ENCODE measurements around the gene TLCD3B. TPM values are rescaled to one million over a fixed set of nuclear protein-coding genes. Genes with fewer than 3 reads are reported as not detected.

Gene TLCD3B
- total and polyA plus RNA-seq, 2 experiments from 2014 or later, result 0.36 TPM; not detected in 1

- Histone ChIP-seq H3K36me3 (no peaks in the 10 kb centered on the region), H3K27me3 (no peaks in the 10 kb centered on the region), H3K9me3 (ENCODE audit: low read depth) (no peaks in the 10 kb centered on the region), H3K27ac (no peak overlapping the region), H3K4me1 (ENCODE audit: low read depth) (peaks cover 4% of the 10 kb centered on the region), H3K4me3 (no peak overlapping the region)
- TF ChIP-seq CTCF (IDR thresholded peaks at IDR 0.05; ENCODE audit: low read depth, low read length), result no peak
- DNase-seq (ENCODE audit: low read depth in 1 of 2, low spot score in 1 of 2), result no peak
These were observed 23.4 kb upstream of the TLCD3B start for GRCh38 chr16:30054451-30054850.

GRCh38 chr16:30053376-30054015 lies 22.4 kb upstream of the TLCD3B start:
- Histone ChIP-seq H3K4me3 (peak overlapping the region; percentile 65), H3K36me3 (no peaks in the 10 kb centered on the region), H3K27me3 (no peaks in the 10 kb centered on the region), H3K9me3 (ENCODE audit: low read depth) (no peaks in the 10 kb centered on the region), H3K4me1 (ENCODE audit: low read depth) (peaks cover 4% of the 10 kb centered on the region), H3K27ac (no peak overlapping the region)
- peak in 1 of 2 donors; percentile 77 for DNase-seq (ENCODE audit: low read depth in 1 of 2, low spot score in 1 of 2)
- TF ChIP-seq CTCF (IDR thresholded peaks at IDR 0.05; ENCODE audit: low read depth, low read length), result no peak

- DNase-seq (ENCODE audit: low read depth in 1 of 2, low spot score in 1 of 2), result peak; percentile 92 to 95
- no peak for TF ChIP-seq CTCF (IDR thresholded peaks at IDR 0.05; ENCODE audit: low read depth, low read length)
- H3K4me3 ChIP-seq, result peak overlapping the region; percentile 65
- no peak overlapping the region for H3K27ac ChIP-seq
- no peaks in the 10 kb centered on the region for H3K9me3 ChIP-seq (ENCODE audit: low read depth)
- no peaks in the 10 kb centered on the region for H3K27me3 ChIP-seq
- H3K36me3 ChIP-seq, result no peaks in the 10 kb centered on the region
- peaks cover 4% of the 10 kb centered on the region for H3K4me1 ChIP-seq (ENCODE audit: low read depth)
These were observed 21.8 kb upstream of the TLCD3B start for GRCh38 chr16:30052671-30053372.

- Histone ChIP-seq H3K4me1 (ENCODE audit: low read depth) (peaks cover 4% of the 10 kb centered on the region), H3K36me3 (no peaks in the 10 kb centered on the region), H3K27me3 (no peaks in the 10 kb centered on the region), H3K4me3 (no peak overlapping the region), H3K27ac (no peak overlapping the region), H3K9me3 (ENCODE audit: low read depth) (no peaks in the 10 kb centered on the region)
- DNase-seq (ENCODE audit: low read depth in 1 of 2, low spot score in 1 of 2), result peak in 1 of 2 donors; percentile 60
- TF ChIP-seq CTCF (IDR thresholded peaks at IDR 0.05; ENCODE audit: low read depth, low read length), result no peak
These were observed 20.4 kb upstream of the TLCD3B start for GRCh38 chr16:30051518-30051917.

- no peak for DNase-seq (ENCODE audit: low read depth in 1 of 2, low spot score in 1 of 2)
- H3K9me3 ChIP-seq (ENCODE audit: low read depth), result no peaks in the 10 kb centered on the region
- H3K4me3 ChIP-seq, result no peak overlapping the region
- H3K27me3 ChIP-seq, result no peaks in the 10 kb centered on the region
- TF ChIP-seq CTCF (IDR thresholded peaks at IDR 0.05; ENCODE audit: low read depth, low read length), result no peak
- H3K27ac ChIP-seq, result no peak overlapping the region
- peaks cover 4% of the 10 kb centered on the region for H3K4me1 ChIP-seq (ENCODE audit: low read depth)
- H3K36me3 ChIP-seq, result no peaks in the 10 kb centered on the region
These were observed 18.8 kb upstream of the TLCD3B start for GRCh38 chr16:30049871-30050270.

Measured in cardiac muscle cell (in vitro differentiated cells and primary cell).